Breast epithelium (tissue), 3 donors: Measurements from ENCODE around the gene SLC2A14.

Experiments
- CTCF ChIP-seq, 3 donors: fragments of 450-650 bp; IDR thresholded peaks; one replicate each; pipeline ENCODE4 v1.5.1; 2016 to 2017; ENCODE audit warnings: antibody characterized with exemption in 3 of 3, mild to moderate bottlenecking in 3 of 3, moderate library complexity in 3 of 3
- POLR2A ChIP-seq: fragments of 450-650 bp; IDR thresholded peaks from one replicate; pipeline ENCODE4 v1.6.1; 2016; ENCODE audit warnings: antibody characterized with exemption, mild to moderate bottlenecking, moderate library complexity
- POLR2AphosphoS5 ChIP-seq, 3 donors: sonication (generic); formaldehyde crosslinking; IDR thresholded peaks; one replicate each; pipeline ENCODE4 v1.6.1; 2017; ENCODE audit warnings: antibody characterized with exemption in 3 of 3

GRCh38 chr12:7835766-7836165 lies 36.9 kb downstream of the SLC2A14 start:
- no peak for TF ChIP-seq POLR2AphosphoS5 (IDR thresholded peaks at IDR 0.05)
- no peak for TF ChIP-seq POLR2A
- TF ChIP-seq CTCF (IDR thresholded peaks at IDR 0.05), result no peak
